Cardiac fibroblast (primary cell): ENCODE measurements around the gene ITIH2.

Experiments
- DNase-seq, 2 donors: peaks; one replicate each; pipeline versions ENCODE4 v3.0.0 to v3.0.0-alpha.2; 2010; ENCODE audit warnings: low read depth in 2 of 2
- H3K4me3 ChIP-seq, 2 donors: replicated peaks in 1 of 2; 1 replicate in 1 of 2; 2 replicates in 1 of 2; pipeline ENCODE4 v1.5.1; 2011; ENCODE audit warnings: low read depth in 2 of 2, low read length in 2 of 2, mild to moderate bottlenecking in 2 of 2, moderate library complexity in 1 of 2
- CTCF ChIP-seq: IDR thresholded peaks from one replicate; pipeline ENCODE4 v1.5.1; 2011; ENCODE audit warnings: low read depth, mild to moderate bottlenecking, low read length, inconsistent platforms

Gene ITIH2

GRCh38 chr10:7787857-7788638, 84.9 kb downstream of the ITIH2 start, which contains the start of the genes ATP5F1C and KIN:
Gene ATP5F1C, plus strand, starts transcription at chr10:7788177. Its CDS starts 31 bp downstream, at chr10:7788208.
Gene KIN, minus strand, starts transcription at chr10:7787993. Its CDS starts 60 bp downstream, at chr10:7787933.
- DNase-seq = peak; percentile 97 to 98
- H3K4me3 ChIP-seq = peak within 1 kb of the TSS; percentile 93 to 100
- TF ChIP-seq CTCF = no peak

GRCh38 chr10:7788639-7789286, 85.6 kb downstream of the ITIH2 start:
- TF ChIP-seq CTCF = no peak
- DNase-seq = peak; percentile 34 to 44
- peak overlapping the region; percentile 93 to 100 for H3K4me3 ChIP-seq

GRCh38 chr10:7789390-7789789, 86.3 kb downstream of the ITIH2 start:
- peak overlapping the region; percentile 93 to 100 for H3K4me3 ChIP-seq
- peak; percentile 35 to 36 for DNase-seq
- TF ChIP-seq CTCF = no peak

- DNase-seq = no peak
- no peak overlapping the region for H3K4me3 ChIP-seq
- no peak for TF ChIP-seq CTCF
These were observed 89.4 kb downstream of the ITIH2 start for GRCh38 chr10:7792541-7792940.

- no peak overlapping the region for H3K4me3 ChIP-seq
- DNase-seq = no peak
- TF ChIP-seq CTCF = no peak
These were observed 91.3 kb downstream of the ITIH2 start for GRCh38 chr10:7794251-7795026.

- no peak overlapping the region for H3K4me3 ChIP-seq
- DNase-seq = peak; percentile 19 to 85
- no peak for TF ChIP-seq CTCF
These were observed 92.5 kb downstream of the ITIH2 start for GRCh38 chr10:7795605-7796004.
